Liver (tissue), 9 donors: ENCODE data around the gene DAZL. TPM values are rescaled to one million over a fixed set of nuclear protein-coding genes. Genes with fewer than 3 reads are reported as not detected.

Source experiments
- DNase-seq: peaks from one replicate; pipeline ENCODE4 v3.0.0-alpha.2; 2017; ENCODE audit warnings: low spot score
- H3K27ac ChIP-seq, 2 donors: one replicate each; pipeline ENCODE4 v1.7.0; 2013; ENCODE audit warnings: inconsistent platforms in 2 of 2, low read length in 2 of 2, control low read depth in 1 of 2, low read depth in 1 of 2, mild to moderate bottlenecking in 1 of 2
- H3K27me3 ChIP-seq, 4 donors: one replicate each; pipeline versions ENCODE4 v1.6.1 to v1.7.0; 2013; ENCODE audit warnings: low read length in 3 of 4, inconsistent platforms in 1 of 4, mild to moderate bottlenecking in 1 of 4, moderate library complexity in 1 of 4; ENCODE audit not compliant: control insufficient read depth in 4 of 4, insufficient read depth in 4 of 4
- H3K36me3 ChIP-seq, 4 donors: one replicate each; pipeline versions ENCODE4 v1.6.1 to v1.7.0; 2013; ENCODE audit warnings: low read length in 3 of 4, mild to moderate bottlenecking in 3 of 4, low read depth in 1 of 4, moderate library complexity in 1 of 4; ENCODE audit not compliant: control insufficient read depth in 4 of 4, insufficient read depth in 3 of 4
- H3K4me1 ChIP-seq, 4 donors: one replicate each; pipeline versions ENCODE4 v1.6.1 to v1.7.0; 2013; ENCODE audit warnings: low read length in 3 of 4, mild to moderate bottlenecking in 3 of 4, moderate library complexity in 1 of 4; ENCODE audit not compliant: control insufficient read depth in 4 of 4, insufficient read depth in 4 of 4
- H3K4me3 ChIP-seq, 3 donors: one replicate each; pipeline versions ENCODE4 v1.6.1 to v1.7.0; 2013; ENCODE audit warnings: low read length in 3 of 3, control low read depth in 1 of 3, low read depth in 1 of 3, mild to moderate bottlenecking in 1 of 3
- H3K9ac ChIP-seq, 2 donors: one replicate each; pipeline ENCODE4 v1.7.0; 2013; ENCODE audit warnings: low read length in 2 of 2, mild to moderate bottlenecking in 2 of 2, moderate library complexity in 2 of 2, control low read depth in 1 of 2, low read depth in 1 of 2
- H3K9me3 ChIP-seq, 4 donors: one replicate each; pipeline versions ENCODE4 v1.6.1 to v1.7.0; 2013; ENCODE audit warnings: low read length in 3 of 4; ENCODE audit not compliant: control insufficient read depth in 4 of 4
- ATF3 ChIP-seq: IDR thresholded peaks from 2 replicates; pipeline ENCODE4 v1.6.1; 2016; ENCODE audit warnings: antibody characterized with exemption
- CTCF ChIP-seq: fragments of 150-350 bp; IDR thresholded peaks from 2 replicates; pipeline ENCODE4 v1.5.1; 2017; ENCODE audit warnings: improper control_type of control experiment, low read depth, low read length; ENCODE audit not compliant: missing input control
- EGR1 ChIP-seq, 2 donors: IDR thresholded peaks; 2 replicates each; pipeline ENCODE4 v1.6.1; 2016 to 2018; ENCODE audit warnings: antibody characterized with exemption in 2 of 2, low read depth in 2 of 2
- FOXA1 ChIP-seq: IDR thresholded peaks from 2 replicates; pipeline ENCODE4 v1.6.1; 2016; ENCODE audit warnings: antibody characterized with exemption
- FOXA2 ChIP-seq: IDR thresholded peaks from 2 replicates; pipeline ENCODE4 v1.6.1; 2016; ENCODE audit warnings: antibody characterized with exemption
- GABPA ChIP-seq, 2 donors: IDR thresholded peaks in 1 of 2; conservative IDR thresholded peaks in 1 of 2; 2 replicates each; pipeline ENCODE4 v1.6.1; 2016; ENCODE audit warnings: antibody characterized with exemption in 2 of 2, mild to moderate bottlenecking in 1 of 2, moderate library complexity in 1 of 2
- HNF4A ChIP-seq, 2 donors: conservative IDR thresholded peaks; 2 replicates each; pipeline ENCODE4 v1.6.1; 2016; ENCODE audit warnings: antibody characterized with exemption in 2 of 2, mild to moderate bottlenecking in 2 of 2
- HNF4G ChIP-seq: IDR thresholded peaks from 2 replicates; pipeline ENCODE4 v1.6.1; 2016; ENCODE audit warnings: antibody characterized with exemption
- JUND ChIP-seq, 2 donors: IDR thresholded peaks; 2 replicates each; pipeline ENCODE4 v1.6.1; 2016; ENCODE audit warnings: antibody characterized with exemption in 2 of 2
- MAX ChIP-seq: IDR thresholded peaks from 2 replicates; pipeline ENCODE4 v1.6.1; 2016; ENCODE audit warnings: antibody characterized with exemption
- NR2F2 ChIP-seq: IDR thresholded peaks from 2 replicates; pipeline ENCODE4 v1.6.1; 2016; ENCODE audit warnings: antibody characterized with exemption
- RAD21 ChIP-seq, 2 donors: IDR thresholded peaks; 2 replicates each; pipeline ENCODE4 v1.6.1; 2016; ENCODE audit warnings: antibody characterized with exemption in 2 of 2, mild to moderate bottlenecking in 2 of 2
- REST ChIP-seq: IDR thresholded peaks from 2 replicates; pipeline ENCODE4 v1.6.1; 2016; ENCODE audit warnings: antibody characterized with exemption, mild to moderate bottlenecking
- RXRA ChIP-seq, 2 donors: IDR thresholded peaks; 2 replicates each; pipeline ENCODE4 v1.6.1; 2017 to 2018; ENCODE audit warnings: antibody characterized with exemption in 2 of 2, mild to moderate bottlenecking in 1 of 2
- SP1 ChIP-seq: IDR thresholded peaks from 2 replicates; pipeline ENCODE4 v1.6.1; 2018; ENCODE audit warnings: antibody characterized with exemption, mild to moderate bottlenecking
- TAF1 ChIP-seq: conservative IDR thresholded peaks from 2 replicates; pipeline ENCODE4 v1.6.1; 2016; ENCODE audit warnings: antibody characterized with exemption, mild to moderate bottlenecking
- YY1 ChIP-seq: IDR thresholded peaks from 2 replicates; pipeline ENCODE4 v1.6.1; 2016; ENCODE audit warnings: antibody characterized with exemption, mild to moderate bottlenecking
- ZBTB33 ChIP-seq: IDR thresholded peaks from 2 replicates; pipeline ENCODE4 v1.6.1; 2016; ENCODE audit warnings: antibody characterized with exemption
- polyA plus RNA-seq, 2 donors: library from polyadenylated mRNA; stranded (reverse) in 1 of 2; unstranded in 1 of 2; fragments of 200-250 nt in 1 of 2; fragments of >200 nt in 1 of 2; fragmentation: Nextera tagmentation in 1 of 2; extraction: Ambion mirVana in 1 of 2; gene quantifications; one replicate each; pipeline versions ENCODE4 v1.2.1 to v1.2.3, GENCODE V29; 2013 to 2015
- total RNA-seq, 2 donors: library from RNA; depleted of rRNA; stranded (reverse); fragments of >200 nt; gene quantifications; one replicate each; pipeline ENCODE4 v1.2.3, GENCODE V29; 2014
- donor health status: healthy.
- donor health status: healthy.
- donor health status: healthy.
- donor health status: healthy.
- donor health status: healthy.

Gene DAZL
- total and polyA plus RNA-seq, 4 donors = not detected

- Histone ChIP-seq H3K9ac (no peak overlapping the region), H3K36me3 (no peaks in the 10 kb centered on the region), H3K9me3 (no peaks in the 10 kb centered on the region), H3K27ac (no peak overlapping the region), H3K27me3 (no peaks in the 10 kb centered on the region), H3K4me3 (no peak overlapping the region), H3K4me1 (no peaks in the 10 kb centered on the region)
- DNase-seq = no peak
- TF ChIP-seq RAD21 (IDR thresholded peaks at IDR 0.05) = no peak
- no peak for TF ChIP-seq FOXA2
- no peak for TF ChIP-seq FOXA1
- TF ChIP-seq GABPA (IDR thresholded peaks at IDR 0.05 in 1 of 2, conservative IDR thresholded peaks at IDR 0.05 in 1 of 2) = no peak
- no peak for TF ChIP-seq JUND (IDR thresholded peaks at IDR 0.05)
- TF ChIP-seq YY1 = no peak
- no peak for TF ChIP-seq ATF3
- TF ChIP-seq CTCF = no peak
- no peak for TF ChIP-seq TAF1
- TF ChIP-seq NR2F2 = no peak
- no peak for TF ChIP-seq RXRA (IDR thresholded peaks at IDR 0.05)
- TF ChIP-seq MAX = no peak
- no peak for TF ChIP-seq ZBTB33
- no peak for TF ChIP-seq HNF4G
- TF ChIP-seq HNF4A (conservative IDR thresholded peaks at IDR 0.05) = no peak
- no peak for TF ChIP-seq SP1
- TF ChIP-seq REST = no peak
- TF ChIP-seq EGR1 (IDR thresholded peaks at IDR 0.05; ENCODE audit: low read depth in 2 of 2) = no peak
Observed at GRCh38 chr3:16587681-16588060, 17.6 kb downstream of the DAZL start.
